ENCODE results near the gene CORO2B. TPM values are rescaled to one million over a fixed set of nuclear protein-coding genes. Genes with fewer than 3 reads are reported as not detected.

The CORO2B gene, protein sequence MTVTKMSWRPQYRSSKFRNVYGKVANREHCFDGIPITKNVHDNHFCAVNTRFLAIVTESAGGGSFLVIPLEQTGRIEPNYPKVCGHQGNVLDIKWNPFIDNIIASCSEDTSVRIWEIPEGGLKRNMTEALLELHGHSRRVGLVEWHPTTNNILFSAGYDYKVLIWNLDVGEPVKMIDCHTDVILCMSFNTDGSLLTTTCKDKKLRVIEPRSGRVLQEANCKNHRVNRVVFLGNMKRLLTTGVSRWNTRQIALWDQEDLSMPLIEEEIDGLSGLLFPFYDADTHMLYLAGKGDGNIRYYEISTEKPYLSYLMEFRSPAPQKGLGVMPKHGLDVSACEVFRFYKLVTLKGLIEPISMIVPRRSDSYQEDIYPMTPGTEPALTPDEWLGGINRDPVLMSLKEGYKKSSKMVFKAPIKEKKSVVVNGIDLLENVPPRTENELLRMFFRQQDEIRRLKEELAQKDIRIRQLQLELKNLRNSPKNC
- 1.9 to 3.2 TPM (median 2.4 TPM) in 5 replicates for total RNA-seq (2022; extraction: Qiagen RNA extraction; ENCODE audit: low read depth)

DNA sequence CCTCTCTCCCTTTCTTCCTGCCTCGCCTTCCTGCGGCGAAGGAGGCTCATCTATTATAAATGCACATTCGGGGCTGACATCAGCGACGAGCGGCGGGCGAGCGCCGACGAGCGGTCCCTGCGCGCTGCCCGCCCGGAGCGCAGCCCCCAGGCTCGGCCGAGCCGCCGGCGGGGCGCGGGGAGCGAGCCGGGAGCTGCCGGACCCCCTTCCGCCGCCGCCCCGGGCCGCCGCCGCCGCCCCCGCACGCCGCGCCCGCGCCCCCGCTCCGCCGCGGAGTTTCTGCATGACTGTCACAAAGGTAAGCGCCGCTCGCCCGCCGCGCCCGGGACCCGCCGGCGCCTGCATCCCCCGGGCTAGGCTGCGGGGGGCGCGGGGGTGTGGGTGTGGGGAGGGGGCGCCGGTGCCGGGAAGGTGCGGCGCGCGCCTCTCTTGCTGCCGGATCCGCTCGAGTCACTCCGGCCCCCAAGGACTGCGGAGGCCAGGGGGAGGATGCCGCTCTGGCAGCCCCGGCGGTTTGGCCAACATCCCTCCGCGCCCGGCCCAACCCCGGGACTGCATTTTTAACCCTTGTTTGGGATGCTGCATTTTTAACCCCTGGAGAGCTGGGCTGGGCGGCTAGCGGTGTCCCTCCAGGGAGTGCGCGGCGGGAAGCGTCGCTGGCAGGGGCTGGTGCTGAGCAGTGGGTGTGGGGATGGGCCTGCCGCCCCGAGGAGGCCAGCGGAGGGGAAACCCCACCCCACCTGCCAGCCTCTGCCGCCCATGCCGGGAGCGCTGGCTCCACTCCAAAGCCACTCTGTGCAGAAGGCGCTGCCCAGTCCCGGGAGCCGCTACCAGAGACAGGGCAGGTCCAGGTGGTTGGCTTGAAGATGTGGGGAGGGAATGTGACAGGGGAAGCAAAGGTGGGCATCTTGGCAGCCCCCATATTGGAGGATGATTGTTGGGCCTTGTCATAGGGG lies at the start of gene CORO2B:
CORO2B (plus strand) TSS at position 14 of the 956 bp plus-strand sequence; CDS start at position 284, 270 bp downstream.

Other genes with a start within 250 kb of the CORO2B start
- 2.7 to 7.0 TPM (median 4.8 TPM) in 5 replicates for gene ITGA11, start 146.8 kb upstream of the CORO2B start, total RNA-seq (2022; extraction: Qiagen RNA extraction; ENCODE audit: low read depth)
- gene ANP32A, start 241.9 kb downstream of the CORO2B start, total RNA-seq (2022; extraction: Qiagen RNA extraction; ENCODE audit: low read depth): 261 to 299 TPM (median 274 TPM) in 5 replicates

Measured in A549 treated with GW870086 at 1 μM for 4 hours (cell line).